MM.1S (cell line): ENCODE measurements around the gene SIL1.

Experiments used
- DNase-seq: peaks from one replicate; pipeline ENCODE4 v3.0.0-alpha.2; 2015
- H2AFZ ChIP-seq: fragments of 300-600 bp; sonication (generic); 2 replicates; pipeline ENCODE4 v1.6.0; 2016; ENCODE audit warnings: antibody characterized with exemption, low read length
- H3F3A ChIP-seq: fragments of 300-600 bp; sonication (generic); 2 replicates; pipeline ENCODE4 v1.6.1; 2016; ENCODE audit warnings: mild to moderate bottlenecking, antibody characterized with exemption, low read length, moderate library complexity, mixed read lengths; ENCODE audit not compliant: insufficient read depth
- H3K27ac ChIP-seq: fragments of 300-600 bp; sonication (generic); 2 replicates; pipeline ENCODE4 v1.5.1; 2016; ENCODE audit warnings: mild to moderate bottlenecking, low read length
- H3K27me3 ChIP-seq: fragments of 300-600 bp; sonication (generic); replicated peaks from 2 replicates; pipeline ENCODE4 v1.6.0; 2016; ENCODE audit warnings: low read length; ENCODE audit not compliant: insufficient read depth
- H3K36me3 ChIP-seq: fragments of 300-600 bp; sonication (generic); replicated peaks from 2 replicates; pipeline ENCODE4 v1.6.1; 2016; ENCODE audit warnings: mild to moderate bottlenecking, low read length, mixed read lengths; ENCODE audit not compliant: insufficient read depth
- H3K4me1 ChIP-seq: fragments of 300-600 bp; sonication (generic); 2 replicates; pipeline ENCODE4 v1.6.1; 2016; ENCODE audit warnings: low read length, mixed read lengths
- H3K4me2 ChIP-seq: fragments of 300-600 bp; sonication (generic); 2 replicates; pipeline ENCODE4 v1.6.0; 2016; ENCODE audit warnings: low read depth, low read length
- H3K4me3 ChIP-seq: fragments of 300-600 bp; sonication (generic); 2 replicates; pipeline ENCODE4 v1.5.1; 2016; ENCODE audit warnings: low read length, mixed read lengths
- H3K79me2 ChIP-seq: fragments of 300-600 bp; sonication (generic); 2 replicates; pipeline ENCODE4 v1.6.1; 2016; ENCODE audit warnings: mixed run types, low read length, mixed read lengths
- H3K9ac ChIP-seq: fragments of 300-600 bp; sonication (generic); 2 replicates; pipeline ENCODE4 v1.6.1; 2016; ENCODE audit warnings: low read length, mixed read lengths
- H3K9me2 ChIP-seq: fragments of 300-600 bp; sonication (generic); replicated peaks from 2 replicates; pipeline ENCODE4 v1.6.1; 2016; ENCODE audit warnings: mild to moderate bottlenecking, low read length, mixed read lengths; ENCODE audit not compliant: insufficient read depth
- H3K9me3 ChIP-seq: fragments of 300-600 bp; sonication (generic); replicated peaks from 2 replicates; pipeline ENCODE4 v1.6.1; 2016; ENCODE audit warnings: mild to moderate bottlenecking, low read length, mixed read lengths; ENCODE audit not compliant: insufficient read depth
- H4K20me1 ChIP-seq: fragments of 300-600 bp; sonication (generic); 2 replicates; pipeline ENCODE4 v1.6.1; 2016; ENCODE audit warnings: mild to moderate bottlenecking, low read length, moderate library complexity, mixed read lengths; ENCODE audit not compliant: insufficient read depth
- CTCF ChIP-seq: fragments of 300-600 bp; sonication (generic); IDR thresholded peaks from 2 replicates; pipeline ENCODE4 v1.5.1; 2016; ENCODE audit warnings: antibody characterized with exemption, low read length, mixed read lengths
- EZH2 ChIP-seq: fragments of 300-600 bp; sonication (generic); optimal IDR thresholded peaks from 2 replicates; pipeline ENCODE3; 2017; ENCODE audit warnings: low read depth, mild to moderate bottlenecking, antibody characterized with exemption, low read length, mixed read lengths
- EZH2phosphoT487 ChIP-seq: fragments of 300-600 bp; sonication (generic); IDR thresholded peaks from 2 replicates; pipeline ENCODE4 v1.6.1; 2018; ENCODE audit warnings: antibody characterized with exemption, low read length

Gene SIL1

GRCh38 chr5:138946831-138947560, 251.2 kb downstream of the SIL1 start:
- H3K27ac ChIP-seq, result no peak overlapping the region
- H3K9ac ChIP-seq, result no peak overlapping the region
- no peaks in the 10 kb centered on the region for H3K4me1 ChIP-seq
- H3K9me2 ChIP-seq, result no peaks in the 10 kb centered on the region
- no peaks in the 10 kb centered on the region for H3F3A ChIP-seq
- no peaks in the 10 kb centered on the region for H3K27me3 ChIP-seq
- no peak overlapping the region for H2AFZ ChIP-seq
- no peaks in the 10 kb centered on the region for H3K36me3 ChIP-seq
- no peak overlapping the region for H3K4me2 ChIP-seq
- no peak overlapping the region for H3K4me3 ChIP-seq
- no peaks in the 10 kb centered on the region for H4K20me1 ChIP-seq
- no peaks in the 10 kb centered on the region for H3K79me2 ChIP-seq
- no peaks in the 10 kb centered on the region for H3K9me3 ChIP-seq
- no peak for TF ChIP-seq EZH2phosphoT487
- no peak for TF ChIP-seq EZH2
- no peak for TF ChIP-seq CTCF
- no peak for DNase-seq

GRCh38 chr5:138946241-138946623, 251.9 kb downstream of the SIL1 start:
- Histone ChIP-seq H3K79me2 (no peaks in the 10 kb centered on the region), H3K27ac (no peak overlapping the region), H2AFZ (no peak overlapping the region), H4K20me1 (no peaks in the 10 kb centered on the region), H3K4me2 (no peak overlapping the region), H3K9me2 (no peaks in the 10 kb centered on the region), H3K9me3 (no peaks in the 10 kb centered on the region), H3F3A (no peaks in the 10 kb centered on the region), H3K27me3 (no peaks in the 10 kb centered on the region), H3K4me3 (no peak overlapping the region), H3K36me3 (no peaks in the 10 kb centered on the region), H3K9ac (no peak overlapping the region), H3K4me1 (no peaks in the 10 kb centered on the region)
- no peak for DNase-seq
- no peak for TF ChIP-seq EZH2
- no peak for TF ChIP-seq CTCF
- TF ChIP-seq EZH2phosphoT487, result no peak

- no peak overlapping the region for H3K4me2 ChIP-seq
- TF ChIP-seq CTCF (no peak), EZH2phosphoT487 (no peak), EZH2 (no peak)
- H2AFZ ChIP-seq, result no peak overlapping the region
- no peaks in the 10 kb centered on the region for H3F3A ChIP-seq
- H3K36me3 ChIP-seq, result no peaks in the 10 kb centered on the region
- no peaks in the 10 kb centered on the region for H4K20me1 ChIP-seq
- H3K4me1 ChIP-seq, result no peaks in the 10 kb centered on the region
- no peak overlapping the region for H3K9ac ChIP-seq
- H3K79me2 ChIP-seq, result no peaks in the 10 kb centered on the region
- H3K27me3 ChIP-seq, result no peaks in the 10 kb centered on the region
- no peak overlapping the region for H3K27ac ChIP-seq
- H3K4me3 ChIP-seq, result no peak overlapping the region
- DNase-seq, result no peak
- no peaks in the 10 kb centered on the region for H3K9me2 ChIP-seq
- no peaks in the 10 kb centered on the region for H3K9me3 ChIP-seq
Observed at GRCh38 chr5:138945421-138946240, 252.5 kb downstream of the SIL1 start.
